Measurements from ENCODE around the gene PIK3R3.

Gene PIK3R3

GRCh38 chr1:46020010-46020409 is 112.4 kb downstream of the PIK3R3 start:
- no peaks in the 10 kb centered on the region for H3K27me3 Mint-ChIP-seq (ENCODE audit: low read depth)
- H3K4me1 Mint-ChIP-seq (ENCODE audit: low read depth): no peaks in the 10 kb centered on the region
- no peak overlapping the region for H3K27ac Mint-ChIP-seq
- no peaks in the 10 kb centered on the region for H3K9me3 Mint-ChIP-seq
- no peak overlapping the region for H3K4me3 Mint-ChIP-seq
- H3K36me3 Mint-ChIP-seq (ENCODE audit: low read depth): peaks cover 6% of the 10 kb centered on the region

- Mint-ChIP-seq H3K36me3 (ENCODE audit: low read depth) (peaks cover 6% of the 10 kb centered on the region), H3K4me1 (ENCODE audit: low read depth) (no peaks in the 10 kb centered on the region), H3K4me3 (no peak overlapping the region), H3K27ac (no peak overlapping the region), H3K9me3 (no peaks in the 10 kb centered on the region), H3K27me3 (ENCODE audit: low read depth) (no peaks in the 10 kb centered on the region)
These were observed 113.1 kb downstream of the PIK3R3 start for GRCh38 chr1:46019348-46019747.

- Mint-ChIP-seq H3K36me3 (ENCODE audit: low read depth) (peaks cover 2% of the 10 kb centered on the region), H3K4me1 (ENCODE audit: low read depth) (no peaks in the 10 kb centered on the region), H3K9me3 (no peaks in the 10 kb centered on the region), H3K27ac (no peak overlapping the region), H3K27me3 (ENCODE audit: low read depth) (no peaks in the 10 kb centered on the region), H3K4me3 (no peak overlapping the region)
These were observed 114.4 kb downstream of the PIK3R3 start for GRCh38 chr1:46017876-46018503.

- no peak overlapping the region for H3K4me3 Mint-ChIP-seq
- H3K36me3 Mint-ChIP-seq (ENCODE audit: low read depth): peaks cover 8% of the 10 kb centered on the region
- H3K4me1 Mint-ChIP-seq (ENCODE audit: low read depth): no peaks in the 10 kb centered on the region
- H3K9me3 Mint-ChIP-seq: no peaks in the 10 kb centered on the region
- no peaks in the 10 kb centered on the region for H3K27me3 Mint-ChIP-seq (ENCODE audit: low read depth)
- H3K27ac Mint-ChIP-seq: no peak overlapping the region
These were observed 118.8 kb downstream of the PIK3R3 start for GRCh38 chr1:46013581-46013980.

- Mint-ChIP-seq H3K27me3 (ENCODE audit: low read depth) (no peaks in the 10 kb centered on the region), H3K9me3 (no peaks in the 10 kb centered on the region), H3K4me3 (no peak overlapping the region), H3K27ac (no peak overlapping the region), H3K4me1 (ENCODE audit: low read depth) (no peaks in the 10 kb centered on the region), H3K36me3 (ENCODE audit: low read depth) (peaks cover 12% of the 10 kb centered on the region)
These were observed 120.2 kb downstream of the PIK3R3 start for GRCh38 chr1:46012236-46012635.

GRCh38 chr1:46011121-46011695 is 121.2 kb downstream of the PIK3R3 start:
- no peak overlapping the region for H3K27ac Mint-ChIP-seq
- H3K4me1 Mint-ChIP-seq (ENCODE audit: low read depth): no peaks in the 10 kb centered on the region
- H3K9me3 Mint-ChIP-seq: no peaks in the 10 kb centered on the region
- H3K4me3 Mint-ChIP-seq: no peak overlapping the region
- H3K36me3 Mint-ChIP-seq (ENCODE audit: low read depth): peaks cover 12% of the 10 kb centered on the region
- no peaks in the 10 kb centered on the region for H3K27me3 Mint-ChIP-seq (ENCODE audit: low read depth)

- no peaks in the 10 kb centered on the region for H3K27me3 Mint-ChIP-seq (ENCODE audit: low read depth)
These were observed 121.8 kb downstream of the PIK3R3 start for GRCh38 chr1:46010611-46011010.

GRCh38 chr1:46008585-46008984 is 123.8 kb downstream of the PIK3R3 start:
- Mint-ChIP-seq H3K4me1 (ENCODE audit: low read depth) (no peaks in the 10 kb centered on the region), H3K4me3 (no peak overlapping the region), H3K27ac (no peak overlapping the region), H3K36me3 (ENCODE audit: low read depth) (peaks cover 10% of the 10 kb centered on the region), H3K9me3 (no peaks in the 10 kb centered on the region), H3K27me3 (ENCODE audit: low read depth) (no peaks in the 10 kb centered on the region)

More at GRCh38 chr1:46010611-46011010, 121.8 kb downstream of the PIK3R3 start:
- Mint-ChIP-seq H3K36me3 (ENCODE audit: low read depth) (peaks cover 12% of the 10 kb centered on the region), H3K4me1 (ENCODE audit: low read depth) (no peaks in the 10 kb centered on the region), H3K4me3 (no peak overlapping the region), H3K9me3 (no peaks in the 10 kb centered on the region), H3K27ac (no peak overlapping the region)

GRCh38 chr1:46005594-46005993 is 126.8 kb downstream of the PIK3R3 start:
- H3K4me1 Mint-ChIP-seq (ENCODE audit: low read depth): no peaks in the 10 kb centered on the region
- no peaks in the 10 kb centered on the region for H3K27me3 Mint-ChIP-seq (ENCODE audit: low read depth)
- no peak overlapping the region for H3K27ac Mint-ChIP-seq
- peaks cover 9% of the 10 kb centered on the region for H3K36me3 Mint-ChIP-seq (ENCODE audit: low read depth)
- H3K9me3 Mint-ChIP-seq: no peaks in the 10 kb centered on the region
- H3K4me3 Mint-ChIP-seq: no peak overlapping the region

GRCh38 chr1:46004492-46004891 is 127.9 kb downstream of the PIK3R3 start:
- H3K9me3 Mint-ChIP-seq: no peaks in the 10 kb centered on the region
- H3K36me3 Mint-ChIP-seq (ENCODE audit: low read depth): peaks cover 6% of the 10 kb centered on the region
- H3K27ac Mint-ChIP-seq: no peak overlapping the region
- H3K4me1 Mint-ChIP-seq (ENCODE audit: low read depth): no peaks in the 10 kb centered on the region
- no peak overlapping the region for H3K4me3 Mint-ChIP-seq
- no peaks in the 10 kb centered on the region for H3K27me3 Mint-ChIP-seq (ENCODE audit: low read depth)

- H3K27ac Mint-ChIP-seq: no peak overlapping the region
- no peak overlapping the region for H3K4me3 Mint-ChIP-seq
- no peaks in the 10 kb centered on the region for H3K9me3 Mint-ChIP-seq
- H3K4me1 Mint-ChIP-seq (ENCODE audit: low read depth): no peaks in the 10 kb centered on the region
- peaks cover 3% of the 10 kb centered on the region for H3K36me3 Mint-ChIP-seq (ENCODE audit: low read depth)
- H3K27me3 Mint-ChIP-seq (ENCODE audit: low read depth): no peaks in the 10 kb centered on the region
These were observed 129.1 kb downstream of the PIK3R3 start for GRCh38 chr1:46003315-46003714.

- Mint-ChIP-seq H3K27me3 (ENCODE audit: low read depth) (no peaks in the 10 kb centered on the region), H3K36me3 (ENCODE audit: low read depth) (peaks cover 1% of the 10 kb centered on the region)
These were observed 129.8 kb downstream of the PIK3R3 start for GRCh38 chr1:46002551-46003150.

GRCh38 chr1:46001081-46001785 is 131.2 kb downstream of the PIK3R3 start:
- H3K9me3 Mint-ChIP-seq: no peaks in the 10 kb centered on the region
- H3K27me3 Mint-ChIP-seq (ENCODE audit: low read depth): no peaks in the 10 kb centered on the region
- no peak overlapping the region for H3K4me3 Mint-ChIP-seq
- H3K27ac Mint-ChIP-seq: no peak overlapping the region
- no peaks in the 10 kb centered on the region for H3K4me1 Mint-ChIP-seq (ENCODE audit: low read depth)
- peaks cover 1% of the 10 kb centered on the region for H3K36me3 Mint-ChIP-seq (ENCODE audit: low read depth)

More at GRCh38 chr1:46002551-46003150, 129.8 kb downstream of the PIK3R3 start:
- H3K4me3 Mint-ChIP-seq: no peak overlapping the region
- H3K9me3 Mint-ChIP-seq: no peaks in the 10 kb centered on the region
- H3K27ac Mint-ChIP-seq: no peak overlapping the region
- H3K4me1 Mint-ChIP-seq (ENCODE audit: low read depth): no peaks in the 10 kb centered on the region

- Mint-ChIP-seq H3K27me3 (ENCODE audit: low read depth) (no peaks in the 10 kb centered on the region), H3K4me3 (no peak overlapping the region), H3K27ac (no peak overlapping the region), H3K9me3 (no peaks in the 10 kb centered on the region), H3K4me1 (ENCODE audit: low read depth) (no peaks in the 10 kb centered on the region), H3K36me3 (ENCODE audit: low read depth) (peaks cover 1% of the 10 kb centered on the region)
These were observed 132.9 kb downstream of the PIK3R3 start for GRCh38 chr1:45999507-45999906.

Measured in T-helper 1 cell treated with Interleukin-12 subunit alpha and Interleukin-12 subunit beta and Interleukin-4 antibody, amounts not matched to agents 30 μg/mL and 1 μg/mL, for 36 hours (primary cell).